Umbilical cord (tissue), 2 donors: ENCODE measurements around the gene PLCB1. TPM values are rescaled to one million over a fixed set of nuclear protein-coding genes. Genes with fewer than 3 reads are reported as not detected.
"Not testable (repeated sequence)": the region's sequence is repeated elsewhere in the genome, so short reads cannot be mapped to it uniquely, and the experiment has no call there.

ENCODE experiments used
- DNase-seq: peaks from one replicate; pipeline ENCODE4 v3.0.0-alpha.2; 2015; ENCODE audit warnings: low spot score
- total RNA-seq: library from RNA; depleted of rRNA; stranded (reverse); fragments of >200 nt; gene quantifications from one replicate; pipeline ENCODE4 v1.2.3, GENCODE V29; 2014; ENCODE audit warnings: low replicate concordance; ENCODE audit not compliant: insufficient read depth

PLCB1 gene
- total RNA-seq, 1 donor from 2014 or later: 49.1 TPM

DNA sequence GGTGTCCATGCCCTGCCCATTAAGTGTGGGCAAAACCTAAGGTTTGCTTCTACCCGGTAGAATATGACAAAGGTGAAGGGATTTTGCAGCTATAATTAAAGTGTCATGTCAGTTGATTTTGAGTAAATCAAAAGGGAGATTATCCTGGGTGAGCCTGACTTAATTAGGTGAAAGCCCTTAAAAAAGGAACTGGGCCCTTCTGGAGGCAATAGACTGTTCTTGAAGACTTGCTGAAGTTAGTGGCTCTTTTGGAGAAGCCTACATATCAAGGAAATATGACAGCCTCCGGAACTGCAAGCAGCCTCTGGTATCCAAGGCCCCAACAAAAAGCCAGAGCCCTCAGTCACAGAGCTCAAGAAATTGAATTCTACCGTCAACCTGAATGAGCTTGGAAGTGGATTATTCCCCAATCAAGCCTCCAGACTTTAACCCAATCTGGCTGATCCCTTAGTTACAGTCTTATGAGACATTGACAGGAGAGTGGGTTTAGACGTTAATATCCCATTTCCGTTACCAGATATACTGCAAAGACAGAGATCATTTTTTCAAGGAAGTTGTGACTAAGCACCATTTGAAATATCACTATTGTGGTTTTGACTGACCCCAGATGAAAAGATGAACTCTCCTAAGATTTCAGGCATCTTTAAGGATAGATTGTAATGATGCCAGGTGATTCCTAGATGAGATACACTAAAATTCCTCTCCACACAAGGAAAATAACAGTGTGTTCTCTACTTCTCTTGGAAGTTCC lies 303.4 kb downstream of the PLCB1 start:
- no peak for DNase-seq

DNA sequence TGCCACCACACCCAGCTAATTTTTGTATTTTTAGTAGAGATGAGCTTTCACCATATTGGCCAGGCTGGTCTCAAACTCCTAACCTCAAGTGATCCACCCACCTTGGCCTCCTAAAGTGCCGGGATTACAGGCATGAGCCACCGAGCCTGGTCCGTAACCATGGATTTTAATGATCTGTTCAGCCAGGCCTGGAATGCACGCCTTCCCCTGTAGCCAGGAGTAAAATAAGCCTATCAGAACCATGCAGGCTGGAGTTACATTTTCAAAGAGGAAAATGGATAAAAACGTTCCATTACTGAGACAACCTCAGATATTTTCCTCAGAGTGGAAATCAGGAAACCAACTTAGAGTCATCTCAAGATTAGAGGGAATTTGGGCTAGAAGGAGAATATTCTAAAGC lies 304.9 kb downstream of the PLCB1 start:
- not testable (repeated sequence) for DNase-seq

DNA sequence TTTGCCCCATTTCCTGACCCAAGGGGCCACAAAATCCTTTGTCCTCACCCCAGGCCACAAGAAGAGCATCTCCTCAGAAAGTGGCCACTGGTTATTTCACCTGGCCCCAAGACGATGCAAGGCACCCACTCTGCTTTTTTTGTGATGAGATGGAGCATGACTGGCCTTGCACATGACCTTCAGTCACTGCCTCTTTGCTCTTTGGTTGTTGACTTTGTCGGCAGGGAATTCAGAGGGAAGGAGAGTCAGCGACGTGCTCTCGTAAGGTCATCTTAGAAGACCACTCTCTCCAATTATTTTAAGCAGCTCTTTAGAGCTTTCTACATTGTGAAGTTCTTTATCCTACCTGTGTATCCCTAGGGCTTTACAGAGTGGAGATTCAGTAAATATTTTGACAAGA lies 306.7 kb downstream of the PLCB1 start:
- no peak for DNase-seq

DNA sequence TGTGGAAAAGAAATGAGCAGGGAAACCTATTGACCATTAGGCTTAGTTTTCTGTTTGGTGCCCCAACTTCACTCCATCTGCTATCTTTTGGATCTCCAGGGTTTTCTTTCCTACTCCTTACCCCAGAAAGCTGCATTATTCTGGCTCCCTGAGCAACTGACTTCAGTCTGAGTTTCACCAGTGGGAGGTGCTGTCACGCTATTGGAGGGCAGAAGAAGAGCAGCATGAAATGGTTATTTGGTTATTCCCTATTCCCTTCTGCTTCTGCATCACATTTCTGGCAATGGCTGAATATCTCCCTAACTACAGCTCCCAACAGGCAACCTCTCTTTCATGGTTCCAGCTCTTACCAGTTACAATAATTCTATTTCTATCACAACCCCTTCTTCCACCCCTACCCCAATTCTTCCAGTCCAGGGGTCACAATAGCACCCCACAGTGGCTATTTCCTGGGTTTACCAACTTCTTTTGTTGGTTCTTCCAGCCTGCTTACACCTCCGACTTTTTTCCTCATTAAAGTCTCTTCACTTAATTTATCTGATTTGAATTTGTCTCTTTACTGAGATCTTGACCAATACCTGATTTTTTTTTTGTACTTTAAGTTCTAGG lies 311.5 kb downstream of the PLCB1 start:
- DNase-seq: no peak

DNA sequence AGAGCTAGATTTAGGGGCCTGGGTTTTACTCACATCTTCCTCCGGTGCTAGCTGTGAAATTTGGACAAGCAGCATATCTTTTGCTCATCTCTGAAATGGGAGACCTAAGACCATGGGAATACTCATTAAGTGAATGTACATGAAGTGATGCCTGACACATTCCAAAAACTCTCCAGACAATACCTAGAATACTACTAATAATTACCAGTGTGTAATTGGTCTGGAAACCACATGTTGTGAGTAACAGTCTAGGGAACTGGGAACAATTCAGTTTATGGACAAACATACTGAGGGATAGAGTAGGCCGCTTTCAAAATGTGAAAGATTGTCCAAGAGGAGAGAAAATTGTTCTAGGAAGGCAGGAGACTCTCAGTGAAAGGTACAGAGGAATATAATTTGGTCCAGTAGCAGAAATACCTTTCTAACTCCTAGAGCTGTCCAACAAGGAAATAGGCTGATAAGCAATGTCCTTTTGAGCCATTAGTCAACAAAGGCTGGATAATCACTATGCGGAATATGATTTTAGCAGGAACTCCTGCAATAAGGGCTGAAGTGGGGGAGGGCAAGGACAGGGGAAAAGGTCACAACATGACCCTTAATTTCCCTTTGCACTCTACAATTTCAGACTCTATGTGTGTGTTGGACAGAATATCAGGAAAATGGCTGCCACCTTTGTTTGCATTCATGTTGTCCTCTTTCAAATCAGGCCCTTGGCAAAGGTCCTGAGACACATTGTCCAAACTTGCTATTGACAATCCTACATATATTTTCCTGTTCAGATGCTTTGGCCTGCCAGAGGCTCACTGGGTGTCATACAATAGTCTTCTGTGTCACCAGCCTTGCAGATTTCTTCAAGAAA lies 315.4 kb downstream of the PLCB1 start:
- no peak for DNase-seq

DNA sequence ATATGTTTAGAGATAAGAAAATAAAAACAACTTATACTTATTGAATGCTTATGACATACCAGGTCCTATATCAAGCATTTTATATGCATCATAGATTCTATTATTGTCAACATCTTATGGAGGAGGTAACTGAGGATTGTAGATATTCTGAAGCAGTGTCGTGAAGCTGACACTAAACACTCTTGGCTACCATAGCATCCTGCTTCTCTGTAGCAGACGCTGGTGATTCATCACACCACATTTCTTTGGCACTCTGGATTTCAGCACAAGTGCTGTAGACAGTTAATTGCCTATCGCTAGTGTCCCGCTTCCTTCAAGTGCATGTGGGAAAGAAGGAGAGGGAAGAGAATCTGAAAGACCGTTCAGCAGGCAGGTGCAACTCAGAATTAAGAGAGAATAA lies 317.1 kb downstream of the PLCB1 start:
- DNase-seq: no peak

DNA sequence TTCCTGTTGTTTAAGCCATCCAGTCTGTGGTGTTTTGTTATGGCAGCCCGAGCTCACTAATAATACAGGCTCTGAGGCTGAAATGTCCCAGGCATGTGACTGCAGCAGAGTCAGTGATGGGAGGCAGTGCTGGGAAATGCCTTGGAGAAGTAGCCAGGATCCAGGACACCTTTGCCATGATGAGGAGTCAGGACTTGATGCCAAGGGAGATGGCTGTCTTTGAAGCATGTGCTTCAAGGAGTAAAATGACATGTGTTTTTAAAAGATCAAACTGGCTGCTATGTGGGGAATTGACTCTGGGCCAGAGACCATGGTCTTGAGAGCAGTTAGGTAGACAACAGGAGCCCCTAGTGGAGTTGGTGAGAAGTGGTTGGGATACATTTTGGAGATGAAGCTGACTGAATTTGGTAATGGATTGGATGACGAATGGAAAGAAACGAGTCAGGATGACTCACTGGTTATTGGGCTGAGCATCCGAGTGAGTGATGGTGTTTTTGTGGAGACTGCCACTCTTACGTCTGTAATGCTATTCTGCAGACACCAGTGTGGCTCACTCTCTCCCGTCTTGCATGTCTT lies 322.2 kb downstream of the PLCB1 start:
- DNase-seq: peak; percentile 9

DNA sequence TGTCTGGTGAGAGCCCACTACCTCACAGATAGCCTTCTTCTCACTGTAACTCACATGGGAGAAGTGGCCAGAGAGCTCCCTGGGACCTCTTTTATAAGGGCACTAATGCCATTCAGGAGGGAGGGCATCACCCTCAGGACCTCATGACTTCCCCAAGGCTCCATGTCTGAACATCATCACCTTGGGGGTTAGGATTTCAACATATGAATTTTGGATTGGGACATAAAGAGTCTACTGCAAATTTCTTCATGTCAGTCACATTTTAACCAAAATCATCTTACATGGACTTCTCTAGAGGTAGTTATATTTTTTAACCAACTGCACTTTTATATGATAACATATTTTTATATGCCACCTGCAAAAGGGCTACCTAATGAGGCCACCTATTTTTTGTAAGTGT lies 324.7 kb downstream of the PLCB1 start:
- no peak for DNase-seq

DNA sequence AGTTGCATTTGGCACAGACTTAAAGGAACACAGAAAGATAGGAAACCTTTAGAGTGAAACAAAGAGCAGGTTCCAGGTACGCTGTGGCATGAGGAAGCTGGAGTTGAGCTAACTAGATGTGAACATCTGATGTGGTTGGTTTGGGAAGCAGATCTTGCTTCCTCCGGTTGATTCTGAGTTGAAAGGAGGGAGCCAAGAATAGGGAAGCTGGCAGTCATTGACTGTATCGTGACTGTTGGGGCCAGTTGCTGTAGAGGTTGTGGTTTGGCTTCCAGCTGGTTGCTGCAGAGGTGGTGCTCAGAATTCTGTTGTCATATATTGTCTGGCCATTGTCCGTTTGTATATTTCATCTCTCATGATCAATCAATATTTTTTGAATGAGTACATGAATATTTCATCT lies 325.9 kb downstream of the PLCB1 start:
- DNase-seq: no peak

DNA sequence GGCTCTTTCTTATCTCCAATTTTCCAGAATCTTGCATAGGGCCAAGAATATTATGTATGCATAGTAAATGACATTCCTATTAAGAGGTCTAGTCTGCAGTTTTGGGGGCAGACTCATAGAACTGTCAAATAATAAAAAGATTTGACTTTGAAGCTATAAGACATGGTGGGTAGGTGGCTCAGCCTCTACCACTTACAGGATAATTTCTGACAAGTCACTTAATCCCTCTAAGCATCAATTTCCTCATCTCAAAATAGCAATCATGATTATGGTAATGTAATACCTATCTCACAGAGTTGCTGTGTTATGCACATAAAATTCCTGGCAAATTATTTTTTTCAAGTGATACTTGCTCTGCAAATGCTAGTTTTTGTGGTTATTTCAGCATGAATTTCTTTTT lies 329.1 kb downstream of the PLCB1 start:
- DNase-seq: no peak

DNA sequence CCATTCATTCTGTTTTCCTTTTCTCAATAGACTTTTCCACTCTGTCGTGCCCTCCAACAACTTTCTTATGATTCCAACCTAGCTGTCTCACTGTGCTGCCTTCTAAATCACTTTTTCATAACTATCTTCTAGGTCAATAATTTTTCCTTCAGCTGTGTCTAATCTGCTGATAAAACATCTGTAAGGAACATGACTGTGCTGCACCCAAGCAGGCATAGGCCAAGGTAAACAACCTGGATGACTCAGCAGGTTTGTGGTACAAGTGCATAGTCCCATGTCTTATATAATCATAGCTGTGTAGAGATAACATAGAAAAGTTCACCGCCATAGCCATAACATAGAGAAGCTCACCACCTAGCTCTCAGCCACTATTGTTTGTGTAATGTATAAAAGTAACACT lies 332.3 kb downstream of the PLCB1 start:
- no peak for DNase-seq

DNA sequence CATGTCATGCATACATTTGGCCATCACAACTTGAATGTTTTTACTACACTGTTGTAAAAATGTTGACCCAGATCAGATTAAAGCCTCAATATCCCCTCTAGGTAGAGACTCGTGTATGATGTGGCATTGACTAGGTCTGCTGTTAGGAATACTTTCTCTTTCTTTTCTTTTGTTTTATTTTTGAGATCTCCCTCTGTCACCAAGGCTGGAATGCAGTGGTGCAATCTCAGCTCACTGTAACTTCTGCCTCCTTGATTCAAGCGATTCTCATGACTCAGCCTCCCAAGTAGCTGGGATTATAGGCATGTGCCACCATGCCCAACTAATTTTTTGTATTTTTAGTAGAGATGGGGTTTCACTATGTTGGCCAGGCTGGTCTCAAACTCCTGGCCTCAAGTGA lies 334.7 kb downstream of the PLCB1 start:
- DNase-seq: not testable (repeated sequence)

DNA sequence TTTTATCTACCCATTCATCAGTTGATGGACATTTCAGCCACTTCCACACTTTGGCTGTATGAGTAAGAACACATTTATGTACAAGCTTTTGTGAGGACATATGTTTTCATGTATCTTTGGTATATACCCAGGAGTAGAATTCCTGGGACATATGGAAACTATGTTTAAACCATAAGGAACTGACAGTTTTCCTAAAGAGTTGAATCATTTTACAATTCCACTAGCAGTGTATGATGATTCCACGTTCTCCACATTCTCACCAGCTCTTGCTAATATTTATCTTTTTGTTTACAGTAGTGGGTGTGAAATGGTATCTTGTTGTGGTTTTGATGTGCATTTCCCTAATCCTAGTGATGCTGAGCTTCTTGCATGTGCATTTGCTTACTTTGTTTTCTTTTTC lies 338.1 kb downstream of the PLCB1 start:
- no peak for DNase-seq

DNA sequence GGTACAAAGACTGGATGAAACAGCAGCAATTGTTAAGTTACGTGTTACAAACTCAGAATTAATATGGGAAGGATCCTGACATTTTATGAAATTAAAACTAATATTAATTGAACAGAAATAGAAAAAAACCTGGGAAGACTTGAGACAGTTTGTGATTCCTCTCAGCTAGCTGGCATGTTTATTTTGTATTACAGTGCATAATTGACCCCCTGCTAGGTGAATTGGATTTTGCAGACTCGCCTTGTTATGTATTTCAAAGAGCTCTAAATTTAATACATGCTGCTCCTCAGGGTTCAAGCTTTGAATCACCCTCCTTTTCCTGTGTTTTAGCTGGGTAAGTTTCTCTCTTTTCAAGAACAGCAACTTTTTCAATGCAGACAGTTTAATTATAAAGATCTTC lies 339.4 kb downstream of the PLCB1 start:
- no peak for DNase-seq

DNA sequence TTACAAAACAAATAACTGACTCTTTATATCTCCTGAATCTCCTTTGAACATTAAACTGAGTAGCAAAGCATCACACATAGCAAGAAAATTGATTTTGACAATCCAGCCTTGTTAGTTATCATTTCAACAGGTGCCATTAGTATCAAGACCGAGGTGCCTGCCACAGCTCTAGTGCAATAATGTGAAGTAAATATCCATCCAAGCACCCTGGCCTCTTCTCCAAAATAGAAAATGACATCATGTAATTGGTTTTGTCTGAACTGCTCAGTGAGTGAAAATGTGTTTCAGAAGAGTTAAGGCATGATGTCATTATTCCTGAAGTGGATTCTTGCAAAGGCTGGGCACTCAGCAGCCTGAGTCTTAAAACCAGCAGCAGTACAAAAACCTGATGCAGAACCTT lies 341.4 kb downstream of the PLCB1 start:
- no peak for DNase-seq

DNA sequence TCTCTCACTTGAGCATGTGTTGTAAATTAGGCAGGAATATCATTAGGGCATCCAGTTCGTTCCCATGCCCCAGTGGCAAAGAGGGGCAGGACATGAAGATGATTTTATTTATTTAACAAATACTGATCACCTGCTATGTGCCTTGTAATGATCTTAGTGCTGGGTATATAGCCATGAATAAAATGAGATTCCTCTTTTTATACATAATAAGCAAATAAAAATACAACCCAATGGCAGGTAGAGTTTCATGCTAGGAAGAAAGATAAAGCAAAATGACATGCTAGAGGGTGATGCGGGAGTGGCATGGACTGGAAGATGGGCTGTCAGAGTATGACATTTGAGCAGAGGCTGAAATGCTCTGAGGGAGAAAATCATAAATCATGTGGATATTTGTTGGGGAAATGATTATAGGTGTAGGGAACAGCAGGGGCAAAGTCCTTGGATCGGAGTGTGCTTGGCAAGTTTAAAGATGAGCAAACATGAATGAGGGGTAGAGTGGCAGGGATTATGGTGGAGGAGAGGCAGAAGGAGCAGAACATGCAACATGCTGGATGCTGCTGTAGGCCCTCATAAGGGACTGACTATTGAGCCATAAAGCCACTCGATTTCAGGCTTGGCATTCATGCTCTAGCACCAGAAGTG lies 342.1 kb downstream of the PLCB1 start:
- no peak for DNase-seq

DNA sequence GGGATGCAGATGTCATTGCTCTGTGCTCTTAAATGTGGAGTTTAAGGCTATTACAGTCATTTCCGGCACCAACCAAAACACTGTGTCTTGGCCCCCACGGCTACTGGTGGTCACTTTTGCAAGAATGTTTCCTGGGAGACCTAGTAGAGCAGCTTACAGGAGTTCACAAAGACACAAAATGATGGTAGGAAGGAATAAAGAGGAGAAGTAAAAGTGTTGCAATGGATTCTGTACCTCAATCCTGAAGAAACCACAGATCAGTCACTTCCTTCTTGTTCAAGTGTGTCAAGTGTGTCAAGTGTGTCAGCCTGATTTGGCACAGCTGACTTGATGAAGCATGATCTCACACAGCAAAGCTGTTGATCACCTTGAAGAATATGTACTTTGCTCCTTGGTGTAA lies 344.0 kb downstream of the PLCB1 start:
- DNase-seq: no peak

DNA sequence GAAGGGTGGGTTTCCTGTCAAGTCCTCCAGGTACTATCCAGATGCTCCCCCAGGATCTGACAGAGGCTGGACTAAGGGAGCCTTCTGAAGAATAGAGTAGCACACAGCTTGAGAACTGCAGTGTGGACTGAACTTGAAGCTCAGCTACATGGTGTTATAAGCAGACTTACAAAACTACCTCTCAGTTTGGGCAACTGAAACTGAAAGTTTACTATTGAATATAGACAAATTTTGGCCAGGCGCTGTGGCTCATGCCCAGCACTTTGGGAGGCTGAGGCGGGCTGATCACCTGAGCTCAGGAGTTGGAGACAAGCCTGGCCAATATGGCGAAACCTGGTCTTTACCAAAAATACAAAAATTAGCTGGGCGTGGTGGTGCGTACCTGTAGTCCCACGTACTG lies 348.5 kb downstream of the PLCB1 start:
- DNase-seq: no peak

DNA sequence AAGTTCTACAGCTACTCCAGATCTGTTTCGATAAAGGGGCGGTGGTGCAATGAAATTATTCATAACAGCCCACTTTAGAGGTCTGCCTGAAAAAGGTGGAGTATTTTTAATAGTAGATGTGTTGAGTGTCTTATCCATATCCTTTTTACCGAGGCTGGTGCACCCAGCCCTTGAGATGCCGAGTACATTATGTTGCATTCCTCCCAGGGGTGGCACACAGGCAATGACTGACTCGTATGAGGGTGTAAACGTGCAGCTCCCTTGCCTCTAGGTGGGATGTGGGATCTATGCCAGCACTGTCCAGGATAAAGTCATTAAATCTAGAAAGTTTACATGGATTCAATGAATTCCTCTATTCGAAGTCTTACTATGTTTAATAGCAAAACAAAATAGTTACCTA lies 355.6 kb downstream of the PLCB1 start:
- no peak for DNase-seq

DNA sequence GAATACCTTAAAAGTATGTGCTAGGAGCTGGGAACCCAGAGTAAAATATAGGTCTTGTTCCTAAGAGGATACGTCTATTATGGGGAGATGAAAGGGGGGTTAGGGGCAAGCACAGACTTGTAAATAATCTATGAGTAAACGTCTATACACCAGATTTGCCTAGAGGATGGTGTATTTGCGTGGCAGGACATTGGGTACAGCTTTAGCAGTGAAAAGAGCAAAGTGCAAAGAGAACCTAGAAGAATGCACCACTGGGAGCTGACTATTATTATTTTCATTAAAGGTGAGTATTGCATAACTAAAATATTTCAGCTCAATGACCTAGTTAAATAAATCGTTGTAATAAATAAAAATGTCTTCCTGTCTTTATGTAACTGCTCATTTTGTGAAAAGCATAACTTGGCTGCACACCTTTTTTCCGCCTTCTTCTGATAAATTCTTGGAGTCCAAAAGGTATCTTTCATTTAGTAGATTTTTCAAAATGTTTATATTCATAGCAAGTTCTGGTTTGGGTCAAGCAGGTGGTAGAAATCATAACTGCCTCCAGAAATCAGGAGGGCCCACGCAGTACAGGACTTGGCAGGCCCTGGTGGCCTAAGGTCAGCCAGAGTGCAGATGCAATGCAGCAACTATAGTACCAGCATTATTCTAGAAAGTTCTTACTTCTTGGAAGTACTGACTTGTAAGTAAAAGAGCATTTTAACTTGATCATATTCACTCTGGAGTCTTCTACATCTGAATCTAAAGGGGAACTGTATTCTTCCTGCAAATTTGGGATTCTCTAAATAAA lies 357.2 kb downstream of the PLCB1 start:
- DNase-seq: no peak
